NCI-H345 treated with DMSO at 0.1 percent for 48 hours (cell line): ENCODE results near the gene CBL.

Experiments
- DNase-seq: peaks from one replicate; lab custom pipeline; 2025; ENCODE audit not compliant: unreplicated experiment; lab: John Stamatoyannopoulos, UW

The CBL gene

DNA sequence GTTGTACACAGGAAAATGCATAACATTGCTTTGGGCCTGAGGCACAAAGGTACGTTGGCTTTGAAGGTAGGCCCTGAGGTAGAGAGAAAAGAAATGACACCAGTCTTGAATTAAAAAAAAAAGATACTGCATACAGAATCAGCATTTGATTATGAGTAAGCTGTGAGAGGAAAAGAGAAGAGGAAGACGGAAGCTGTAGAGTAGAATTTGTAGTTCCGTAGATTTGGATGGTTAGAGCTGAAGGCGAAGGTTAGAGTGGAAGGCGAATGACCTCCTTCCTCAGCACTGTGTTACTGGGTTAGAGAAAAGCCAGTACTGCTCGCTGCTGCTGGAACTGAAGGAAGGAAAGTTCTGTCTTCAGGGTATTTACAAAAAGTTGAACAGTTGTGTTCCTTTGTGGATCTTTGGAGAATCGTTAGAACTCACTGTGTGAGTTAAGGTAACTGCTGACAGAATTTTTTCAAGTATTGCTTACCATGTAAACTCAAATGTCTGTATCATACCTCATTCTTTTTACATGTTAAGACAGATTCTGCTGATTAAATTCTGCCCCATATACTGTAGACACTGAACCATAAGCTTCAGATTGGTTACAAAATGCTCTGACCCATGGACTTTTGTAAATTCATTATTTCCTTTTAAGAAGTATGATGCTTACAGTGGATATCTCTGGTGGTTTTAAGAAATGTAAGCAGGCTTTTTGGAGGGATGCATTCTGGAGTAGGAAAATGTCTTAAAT lies 60.5 kb downstream of the CBL start:
- DNase-seq, result no peak

- DNase-seq, result no peak
Measured at GRCh38 chr11:119267645-119268044, 61.5 kb downstream of the CBL start.

- no peak for DNase-seq
Measured at GRCh38 chr11:119273721-119274120, 67.6 kb downstream of the CBL start.

- DNase-seq, result no peak
Measured at GRCh38 chr11:119277660-119278059, 71.5 kb downstream of the CBL start.

DNA sequence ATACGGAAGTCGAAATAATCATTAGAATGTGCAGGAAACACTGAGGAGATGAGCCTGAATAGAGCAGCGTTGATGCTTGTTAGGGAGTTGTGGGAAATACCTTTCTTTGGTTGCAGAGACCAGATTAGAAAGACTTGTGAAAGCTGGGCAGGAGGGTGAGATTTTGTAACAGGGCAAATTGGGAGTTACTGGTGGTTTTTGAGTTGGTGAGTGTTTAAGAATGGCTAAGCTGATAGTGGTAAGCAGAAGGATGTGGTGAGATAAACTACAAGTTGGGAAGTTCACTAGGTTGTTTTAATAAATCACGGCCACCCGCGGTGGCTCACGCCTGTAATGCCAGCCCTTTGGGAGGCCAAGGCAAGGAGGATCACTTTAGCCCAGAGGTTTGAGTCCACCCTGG lies 76.4 kb downstream of the CBL start:
- no peak for DNase-seq

DNA sequence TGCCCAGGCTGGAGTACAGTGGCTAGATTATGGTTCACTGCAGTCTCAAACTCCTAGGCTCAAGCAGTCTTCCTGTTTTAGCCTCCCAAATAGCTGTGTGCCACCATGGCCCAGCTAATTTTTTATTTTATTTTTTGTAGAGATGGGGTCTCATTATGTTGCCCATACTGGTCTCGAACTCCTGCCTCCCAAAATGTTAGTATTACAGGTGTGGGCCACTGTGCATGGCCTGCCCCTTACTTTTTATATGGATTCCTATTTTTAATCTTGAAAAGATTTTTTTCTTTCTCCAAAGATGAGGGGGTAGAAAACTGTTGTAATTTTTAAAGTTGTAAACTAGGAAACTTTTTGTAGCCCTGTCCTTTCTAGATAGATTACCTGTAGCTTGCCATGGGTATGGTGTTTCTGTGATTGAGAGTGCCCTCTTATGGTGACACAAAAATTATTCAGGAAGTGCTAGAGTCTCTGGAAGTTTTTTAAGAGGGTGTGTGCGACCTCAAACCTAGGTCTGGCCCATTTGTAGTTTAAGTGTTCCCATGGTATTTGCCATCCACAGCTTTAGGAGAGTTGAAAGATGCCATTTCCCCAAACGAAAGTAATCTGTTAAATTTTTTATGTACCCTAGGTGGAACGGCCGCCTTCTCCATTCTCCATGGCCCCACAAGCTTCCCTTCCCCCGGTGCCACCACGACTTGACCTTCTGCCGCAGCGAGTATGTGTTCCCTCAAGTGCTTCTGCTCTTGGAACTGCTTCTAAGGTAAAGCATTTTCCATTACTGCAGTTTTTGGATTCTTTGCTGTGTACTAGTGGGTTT lies 78.4 kb downstream of the CBL start:
- DNase-seq, result no peak

DNA sequence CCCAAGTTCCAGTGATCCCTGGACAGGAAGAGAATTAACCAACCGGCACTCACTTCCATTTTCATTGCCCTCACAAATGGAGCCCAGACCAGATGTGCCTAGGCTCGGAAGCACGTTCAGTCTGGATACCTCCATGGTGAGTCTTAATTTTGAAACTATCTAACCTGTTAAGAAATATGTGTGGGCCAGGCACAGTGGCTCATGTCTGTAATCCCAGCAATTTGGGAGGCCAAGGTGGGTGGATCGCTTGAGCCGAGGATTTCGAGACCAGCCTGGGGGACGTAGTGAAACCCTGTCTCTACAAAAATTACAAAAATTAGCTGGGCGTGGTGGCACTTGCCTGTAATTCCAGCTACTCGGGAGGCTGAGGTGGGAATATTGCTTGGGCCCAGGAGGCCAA lies 79.3 kb downstream of the CBL start:
- no peak for DNase-seq

- DNase-seq, result no peak
Measured at GRCh38 chr11:119288219-119288618, 82.1 kb downstream of the CBL start.

DNA sequence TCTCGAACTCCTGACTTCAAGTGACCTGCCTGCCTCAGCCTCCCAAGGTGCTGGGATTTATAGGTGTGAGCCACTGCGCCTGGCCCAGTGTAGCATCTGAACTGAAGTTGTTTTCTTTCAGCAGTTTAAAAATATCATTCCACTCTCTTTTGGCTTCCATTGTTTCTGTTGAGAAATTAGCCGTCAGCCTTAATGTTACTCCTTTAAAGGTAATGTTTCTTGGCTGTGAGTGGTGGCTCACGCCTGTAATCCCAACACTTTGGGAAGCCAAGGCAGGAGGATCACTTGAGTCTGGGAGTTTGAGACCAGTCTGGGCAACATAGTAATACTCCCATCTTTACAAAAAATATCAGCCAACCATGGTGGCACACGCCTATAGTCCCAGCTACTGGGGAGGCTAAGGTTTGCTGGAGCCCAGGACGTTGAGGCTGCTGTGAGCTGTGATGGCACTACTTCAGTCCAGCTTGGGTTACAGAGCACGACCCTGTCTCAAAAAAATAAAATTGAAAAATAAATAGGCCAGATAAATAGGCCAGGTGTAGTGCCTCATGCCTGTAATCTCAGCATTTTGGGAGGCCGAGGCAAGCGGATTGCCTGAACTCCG lies 84.9 kb downstream of the CBL start:
- DNase-seq, result no peak

GRCh38 chr11:119293461-119293860 lies 87.3 kb downstream of the CBL start:
- no peak for DNase-seq

GRCh38 chr11:119295178-119295577 lies 89.0 kb downstream of the CBL start:
- DNase-seq, result no peak

- no peak for DNase-seq
Measured at GRCh38 chr11:119297938-119298337, 91.8 kb downstream of the CBL start.

GRCh38 chr11:119298726-119299125 lies 92.6 kb downstream of the CBL start:
- no peak for DNase-seq

DNA sequence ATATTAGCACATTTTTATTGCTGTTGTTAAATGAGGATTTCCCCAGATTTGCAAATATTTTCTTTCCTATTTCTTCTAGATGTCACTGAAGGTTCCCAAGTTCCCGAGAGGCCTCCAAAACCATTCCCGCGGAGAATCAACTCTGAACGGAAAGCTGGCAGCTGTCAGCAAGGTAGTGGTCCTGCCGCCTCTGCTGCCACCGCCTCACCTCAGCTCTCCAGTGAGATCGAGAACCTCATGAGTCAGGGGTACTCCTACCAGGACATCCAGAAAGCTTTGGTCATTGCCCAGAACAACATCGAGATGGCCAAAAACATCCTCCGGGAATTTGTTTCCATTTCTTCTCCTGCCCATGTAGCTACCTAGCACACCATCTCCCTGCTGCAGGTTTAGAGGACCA lies 93.3 kb downstream of the CBL start:
- DNase-seq, result no peak

- no peak for DNase-seq
Measured at GRCh38 chr11:119300198-119300964, 94.2 kb downstream of the CBL start.

- DNase-seq, result no peak
Measured at GRCh38 chr11:119303227-119303718, 97.1 kb downstream of the CBL start.

DNA sequence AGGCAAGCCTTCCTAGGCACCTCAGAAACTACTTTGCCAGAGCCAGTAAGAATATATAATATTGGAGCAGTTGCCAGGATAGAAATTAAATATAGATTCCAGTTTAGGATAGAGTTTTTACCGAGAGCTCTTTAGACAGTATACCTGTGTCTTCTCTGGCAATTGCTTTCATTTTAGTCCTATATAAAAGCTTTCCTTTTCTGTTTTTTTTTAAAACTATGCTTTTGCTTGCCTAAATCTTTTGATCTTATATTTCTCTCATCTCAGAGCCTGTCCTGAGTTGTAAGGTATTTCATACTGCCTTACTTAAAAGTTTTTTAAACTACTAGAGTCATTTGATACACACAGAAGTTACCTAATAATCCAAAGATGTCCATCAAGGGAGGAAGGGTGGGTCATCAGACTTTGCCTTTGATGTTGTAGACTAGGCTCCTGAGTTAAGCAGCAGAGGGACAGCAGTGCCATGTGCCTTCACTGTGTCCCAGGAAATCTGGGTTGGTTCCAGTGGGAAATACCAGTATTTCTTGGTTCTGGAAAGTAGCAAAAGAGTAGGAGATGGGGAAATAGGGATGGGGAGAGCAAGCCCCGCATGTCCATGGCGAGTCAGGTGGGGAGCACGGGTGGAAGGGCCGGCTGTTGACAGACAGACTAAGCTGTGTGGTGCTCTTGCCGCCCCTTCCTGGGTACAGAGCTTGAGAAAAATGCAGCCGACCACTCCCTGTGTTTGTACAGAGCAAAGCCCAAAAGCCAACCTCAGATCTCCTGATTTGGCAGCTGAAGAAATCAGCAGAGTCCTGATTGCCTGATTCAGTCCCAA lies 99.6 kb downstream of the CBL start:
- no peak for DNase-seq

- no peak for DNase-seq
Measured at GRCh38 chr11:119306373-119306890, 100.3 kb downstream of the CBL start.

GRCh38 chr11:119307219-119307618 lies 101.1 kb downstream of the CBL start:
- DNase-seq, result no peak

- no peak for DNase-seq
Measured at GRCh38 chr11:119307974-119308373, 101.8 kb downstream of the CBL start.
